GM12892 (cell line): Measurements from ENCODE around the gene ABLIM1.

Experiments
- POLR2A ChIP-seq: IDR thresholded peaks from 2 replicates; pipeline ENCODE4 v1.6.1; 2011; ENCODE audit warnings: low read depth, low read length, control low read depth
- POLR2AphosphoS5 ChIP-seq: IDR thresholded peaks from 2 replicates; pipeline ENCODE4 v1.6.1; 2011; ENCODE audit warnings: low read depth, low read length, control low read depth
- TAF1 ChIP-seq: IDR thresholded peaks from 2 replicates; pipeline ENCODE4 v1.6.1; 2011; ENCODE audit warnings: low read depth, mild to moderate bottlenecking, control low read depth, low read length, borderline replicate concordance

DNA sequence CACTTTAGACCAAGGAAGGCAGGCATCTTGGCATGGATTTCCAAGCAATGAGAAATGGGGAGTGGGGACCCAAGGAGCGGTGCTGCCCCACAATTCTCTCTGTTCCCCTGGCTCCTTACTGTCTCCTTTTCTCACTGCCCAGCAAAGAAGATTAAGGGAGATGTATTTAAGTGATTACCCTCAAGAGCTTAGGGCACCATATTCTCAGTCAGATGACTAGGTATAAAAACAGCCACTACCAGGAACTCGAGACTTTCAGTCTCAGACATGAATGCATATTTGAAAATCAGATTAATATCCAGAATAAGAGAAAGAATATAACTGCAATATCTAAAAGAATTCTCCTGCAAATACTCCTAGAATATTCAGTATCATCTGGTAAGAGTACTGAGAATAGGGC lies at the start of gene ABLIM1:
- no peak for TF ChIP-seq POLR2A
- no peak for TF ChIP-seq POLR2AphosphoS5
- no peak for TF ChIP-seq TAF1
